ENCODE data around the gene ZCCHC7.

Gene ZCCHC7

GRCh38 chr9:37198039-37198729 lies 77.8 kb downstream of the ZCCHC7 start:
- Histone ChIP-seq H3K36me3 (ENCODE audit: control insufficient read depth, low read length) (peaks cover 54% of the 10 kb centered on the region), H3K4me3 (ENCODE audit: low read length) (peak overlapping the region; percentile 58), H3K9me3 (ENCODE audit: control insufficient read depth, insufficient read depth, low read length) (no peaks in the 10 kb centered on the region; the same call in 1 of the 2 replicates), H3K27ac (ENCODE audit: low read depth, low read length) (peak overlapping the region; percentile 95), H3K27me3 (ENCODE audit: control insufficient read depth, low read length) (no peaks in the 10 kb centered on the region), H3K4me1 (ENCODE audit: control insufficient read depth, low read length) (peaks cover 93% of the 10 kb centered on the region), H3K9me2 (replicated peaks; ENCODE audit: control insufficient read depth, low read length) (no peaks in the 10 kb centered on the region), H3K4me2 (ENCODE audit: low read length) (peak overlapping the region; percentile 84), H3K79me2 (ENCODE audit: control insufficient read depth, low read length) (peaks cover 77% of the 10 kb centered on the region), H3F3A (ENCODE audit: control insufficient read depth, insufficient read depth) (peaks cover 66% of the 10 kb centered on the region), H4K20me1 (ENCODE audit: control insufficient read depth, insufficient read depth, low read depth, low read length) (no peaks in the 10 kb centered on the region)
- no peak for TF ChIP-seq CTCF (IDR thresholded peaks at IDR 0.05; ENCODE audit: low read depth, low read length, poor library complexity, severe bottlenecking)
- TF ChIP-seq EZH2phosphoT487 (IDR thresholded peaks at IDR 0.05; ENCODE audit: borderline replicate concordance, low read length): no peak

- no peaks in the 10 kb centered on the region for H3K9me2 ChIP-seq (replicated peaks; ENCODE audit: control insufficient read depth, low read length)
- H3K36me3 ChIP-seq (ENCODE audit: control insufficient read depth, low read length): peaks cover 54% of the 10 kb centered on the region
- H3K27ac ChIP-seq (ENCODE audit: low read depth, low read length): peak overlapping the region; percentile 95
- H4K20me1 ChIP-seq (ENCODE audit: control insufficient read depth, insufficient read depth, low read depth, low read length): no peaks in the 10 kb centered on the region
- no peaks in the 10 kb centered on the region for H3K27me3 ChIP-seq (ENCODE audit: control insufficient read depth, low read length)
- peaks cover 93% of the 10 kb centered on the region for H3K4me1 ChIP-seq (ENCODE audit: control insufficient read depth, low read length)
- no peak for TF ChIP-seq EZH2phosphoT487 (IDR thresholded peaks at IDR 0.05; ENCODE audit: borderline replicate concordance, low read length)
- no peak for TF ChIP-seq CTCF (IDR thresholded peaks at IDR 0.05; ENCODE audit: low read depth, low read length, poor library complexity, severe bottlenecking)
- H3K4me2 ChIP-seq (ENCODE audit: low read length): peak overlapping the region; percentile 84
- peaks cover 6% of the 10 kb centered on the region; the same call in 1 of the 2 replicates for H3K9me3 ChIP-seq (ENCODE audit: control insufficient read depth, insufficient read depth, low read length)
- H3F3A ChIP-seq (ENCODE audit: control insufficient read depth, insufficient read depth): peaks cover 61% of the 10 kb centered on the region
- peak overlapping the region; percentile 58 for H3K4me3 ChIP-seq (ENCODE audit: low read length)
- peaks cover 77% of the 10 kb centered on the region for H3K79me2 ChIP-seq (ENCODE audit: control insufficient read depth, low read length)
Observed at GRCh38 chr9:37198831-37199230, 78.5 kb downstream of the ZCCHC7 start.

DNA sequence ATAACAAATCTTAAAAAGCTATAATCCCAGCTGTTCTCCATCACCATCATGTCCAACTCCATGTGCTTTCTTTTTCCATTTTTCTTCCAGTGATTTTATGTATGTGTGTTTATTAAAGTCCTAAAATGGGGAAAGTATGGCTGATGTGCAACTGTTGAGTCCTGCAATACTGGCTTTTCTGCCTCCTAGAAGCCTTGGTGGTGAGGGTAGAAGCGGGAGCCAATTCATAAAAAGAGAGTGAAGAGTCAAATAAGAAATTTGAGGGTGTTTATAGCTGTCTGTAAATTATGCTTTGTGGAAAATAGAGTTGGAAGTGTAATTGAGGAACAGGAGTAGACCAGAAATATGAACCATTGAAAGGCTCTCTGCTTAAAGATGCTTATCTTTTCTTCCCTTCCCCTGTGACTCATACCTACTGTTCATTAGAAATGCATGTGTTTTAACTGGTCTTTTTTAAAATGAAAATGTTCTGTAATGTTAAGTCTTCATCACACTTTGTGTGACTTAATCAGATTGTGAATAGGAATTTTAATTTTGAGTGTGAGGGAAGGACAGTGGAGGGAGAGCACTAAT lies 80.1 kb downstream of the ZCCHC7 start:
- no peak for TF ChIP-seq CTCF (IDR thresholded peaks at IDR 0.05; ENCODE audit: low read depth, low read length, poor library complexity, severe bottlenecking)
- no peak for TF ChIP-seq EZH2phosphoT487 (IDR thresholded peaks at IDR 0.05; ENCODE audit: borderline replicate concordance, low read length)
- Histone ChIP-seq H3K9me3 (ENCODE audit: control insufficient read depth, insufficient read depth, low read length) (peaks cover 7% of the 10 kb centered on the region; the same call in 1 of the 2 replicates), H3K36me3 (ENCODE audit: control insufficient read depth, low read length) (peaks cover 61% of the 10 kb centered on the region), H4K20me1 (ENCODE audit: control insufficient read depth, insufficient read depth, low read depth, low read length) (no peaks in the 10 kb centered on the region), H3K27me3 (ENCODE audit: control insufficient read depth, low read length) (no peaks in the 10 kb centered on the region), H3K9me2 (replicated peaks; ENCODE audit: control insufficient read depth, low read length) (no peaks in the 10 kb centered on the region), H3K79me2 (ENCODE audit: control insufficient read depth, low read length) (peaks cover 76% of the 10 kb centered on the region), H3K27ac (ENCODE audit: low read depth, low read length) (peak overlapping the region; percentile 95), H3F3A (ENCODE audit: control insufficient read depth, insufficient read depth) (peaks cover 49% of the 10 kb centered on the region), H3K4me3 (ENCODE audit: low read length) (peak overlapping the region; percentile 58), H3K4me1 (ENCODE audit: control insufficient read depth, low read length) (peaks cover 92% of the 10 kb centered on the region), H3K4me2 (ENCODE audit: low read length) (peak overlapping the region; percentile 84)
